ENCODE measurements around the gene CYP1A2.

CYP1A2 gene

DNA sequence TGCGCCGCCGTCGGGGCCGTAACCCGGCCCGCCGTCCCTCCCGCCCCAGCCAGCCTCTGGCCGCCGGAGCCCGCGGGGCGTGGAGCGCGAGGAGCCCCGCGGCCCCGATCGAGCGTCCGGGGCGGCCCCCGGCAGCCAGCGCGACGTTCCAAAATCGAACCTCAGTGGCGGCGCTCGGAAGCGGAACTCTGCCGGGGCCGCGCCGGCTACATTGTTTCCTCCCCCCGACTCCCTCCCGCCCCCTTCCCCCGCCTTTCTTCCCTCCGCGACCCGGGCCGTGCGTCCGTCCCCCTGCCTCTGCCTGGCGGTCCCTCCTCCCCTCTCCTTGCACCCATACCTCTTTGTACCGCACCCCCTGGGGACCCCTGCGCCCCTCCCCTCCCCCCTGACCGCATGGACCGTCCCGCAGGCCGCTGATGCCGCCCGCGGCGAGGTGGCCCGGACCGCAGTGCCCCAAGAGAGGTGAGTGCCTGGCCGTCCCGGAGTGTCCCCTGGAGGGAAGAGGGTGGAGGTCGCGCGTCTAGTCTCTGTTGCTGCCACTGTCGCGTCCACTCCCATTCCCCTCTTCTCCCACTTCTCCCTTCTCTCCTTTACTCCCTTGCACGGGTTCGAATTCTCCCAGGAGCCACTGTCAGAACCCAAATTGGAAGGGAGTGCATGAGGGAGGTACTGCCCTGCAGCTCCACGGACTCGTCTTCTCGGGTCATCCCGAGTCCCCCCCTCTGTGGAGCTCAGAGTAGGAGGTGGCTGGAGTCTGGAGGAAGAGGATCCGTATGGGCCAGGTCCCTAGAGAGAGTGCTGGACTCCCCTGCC is 33.8 kb downstream of the CYP1A2 start:
- H3K27ac ChIP-seq: peak overlapping the region; percentile 79
- no peak for TF ChIP-seq ZFX (IDR thresholded peaks at IDR 0.05; ENCODE audit: borderline replicate concordance)
- TF ChIP-seq, protein P1, sequence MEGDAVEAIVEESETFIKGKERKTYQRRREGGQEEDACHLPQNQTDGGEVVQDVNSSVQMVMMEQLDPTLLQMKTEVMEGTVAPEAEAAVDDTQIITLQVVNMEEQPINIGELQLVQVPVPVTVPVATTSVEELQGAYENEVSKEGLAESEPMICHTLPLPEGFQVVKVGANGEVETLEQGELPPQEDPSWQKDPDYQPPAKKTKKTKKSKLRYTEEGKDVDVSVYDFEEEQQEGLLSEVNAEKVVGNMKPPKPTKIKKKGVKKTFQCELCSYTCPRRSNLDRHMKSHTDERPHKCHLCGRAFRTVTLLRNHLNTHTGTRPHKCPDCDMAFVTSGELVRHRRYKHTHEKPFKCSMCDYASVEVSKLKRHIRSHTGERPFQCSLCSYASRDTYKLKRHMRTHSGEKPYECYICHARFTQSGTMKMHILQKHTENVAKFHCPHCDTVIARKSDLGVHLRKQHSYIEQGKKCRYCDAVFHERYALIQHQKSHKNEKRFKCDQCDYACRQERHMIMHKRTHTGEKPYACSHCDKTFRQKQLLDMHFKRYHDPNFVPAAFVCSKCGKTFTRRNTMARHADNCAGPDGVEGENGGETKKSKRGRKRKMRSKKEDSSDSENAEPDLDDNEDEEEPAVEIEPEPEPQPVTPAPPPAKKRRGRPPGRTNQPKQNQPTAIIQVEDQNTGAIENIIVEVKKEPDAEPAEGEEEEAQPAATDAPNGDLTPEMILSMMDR (IDR thresholded peaks at IDR 0.05): no peak

DNA sequence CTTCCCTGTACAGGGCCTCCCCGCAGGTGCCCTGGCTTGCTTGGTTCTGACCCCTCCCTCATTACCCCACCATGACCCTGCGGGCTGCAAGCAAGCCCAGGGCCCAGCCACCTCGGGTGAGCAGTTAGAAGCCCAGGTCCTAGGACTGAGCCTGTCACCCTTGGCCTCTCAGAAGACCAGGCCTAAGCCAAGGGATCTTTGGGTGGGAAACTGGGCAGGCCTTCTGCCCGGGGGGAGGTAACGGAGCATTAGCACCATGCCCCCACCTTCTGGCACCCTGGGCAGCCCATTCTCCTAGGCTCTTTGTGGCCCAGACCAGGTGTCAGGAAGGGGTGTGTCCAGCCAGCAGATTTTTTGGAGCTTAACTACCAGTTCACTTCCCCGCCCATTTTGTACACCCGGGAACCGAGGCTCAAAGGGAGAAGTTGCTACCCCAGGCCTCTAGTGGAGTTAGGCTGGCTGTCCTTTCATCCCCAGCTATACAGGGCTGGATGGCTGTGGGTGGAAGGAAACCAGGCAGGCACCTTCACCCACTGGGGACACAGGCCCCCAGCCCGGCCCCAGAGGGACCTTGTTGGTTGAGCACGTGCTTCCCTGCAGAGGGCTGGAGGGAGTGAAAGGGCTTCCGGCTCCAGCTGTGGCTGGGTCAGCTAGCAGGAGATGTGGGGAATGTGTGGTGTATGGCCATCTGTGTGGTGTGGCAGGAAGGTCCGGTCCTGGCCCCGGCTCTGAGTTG is 34.6 kb downstream of the CYP1A2 start:
- TF ChIP-seq, protein P1 (IDR thresholded peaks at IDR 0.05): no peak
- no peak for TF ChIP-seq ZFX (IDR thresholded peaks at IDR 0.05; ENCODE audit: borderline replicate concordance)
- H3K27ac ChIP-seq: peak overlapping the region; percentile 79

DNA sequence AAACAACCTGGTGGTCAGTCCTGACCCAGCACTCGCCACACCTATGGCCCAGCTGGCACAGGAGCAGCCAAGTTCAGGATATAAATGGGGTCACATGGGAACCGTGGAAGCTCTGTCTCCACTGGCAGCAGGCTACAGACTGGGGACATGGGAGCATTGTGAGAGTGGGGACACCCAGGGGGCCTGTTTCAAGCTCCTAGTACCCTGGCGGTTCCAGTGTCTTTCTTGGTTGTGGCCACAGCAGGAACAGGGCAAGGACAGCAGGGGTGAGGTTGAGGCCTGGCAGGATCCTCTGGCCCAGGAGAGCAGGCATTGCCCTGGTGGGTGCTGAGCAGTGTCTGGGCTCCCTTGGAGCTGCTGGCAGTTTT is 35.1 kb downstream of the CYP1A2 start:
- H3K27ac ChIP-seq: peak overlapping the region; percentile 79
- TF ChIP-seq, protein P1 (IDR thresholded peaks at IDR 0.05): no peak
- no peak for TF ChIP-seq ZFX (IDR thresholded peaks at IDR 0.05; ENCODE audit: borderline replicate concordance)

DNA sequence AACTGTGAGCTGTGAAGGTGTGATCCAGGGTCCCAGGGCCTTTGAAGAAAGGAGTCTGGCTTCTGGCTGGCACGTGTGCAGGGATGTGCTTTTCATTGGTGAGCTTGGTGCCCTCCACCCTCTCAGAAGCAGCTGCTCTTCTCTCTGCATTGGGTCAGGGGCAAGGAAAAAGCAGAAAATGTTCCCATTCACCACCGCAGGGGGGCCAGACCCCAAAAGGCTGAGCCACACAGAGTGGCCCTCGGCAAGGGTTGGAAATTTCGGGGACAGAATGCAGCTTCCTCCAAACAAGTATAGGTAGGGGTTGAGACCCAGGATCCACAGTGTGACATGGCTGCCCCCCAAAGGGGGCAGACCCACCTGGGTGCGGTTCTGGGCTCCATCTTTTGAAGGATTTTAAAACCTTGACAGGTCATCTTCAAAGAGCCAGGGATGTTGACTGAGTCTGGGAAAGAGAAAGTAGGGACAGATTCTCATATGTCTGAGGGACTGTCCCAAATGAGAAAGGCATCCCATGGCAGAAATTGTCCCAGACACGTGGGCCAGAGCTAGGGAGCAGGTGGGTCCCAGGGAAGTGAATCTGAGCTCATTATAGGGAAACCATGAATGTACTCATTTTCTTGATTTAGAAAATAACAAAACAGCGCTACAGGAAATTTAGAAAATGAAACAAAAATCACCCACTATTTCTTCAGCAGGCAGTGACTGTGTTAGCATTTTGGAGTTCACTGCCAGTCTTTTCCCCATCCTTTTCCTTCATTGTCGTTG is 36.0 kb downstream of the CYP1A2 start:
- TF ChIP-seq, protein P1 (IDR thresholded peaks at IDR 0.05): no peak
- TF ChIP-seq ZFX (IDR thresholded peaks at IDR 0.05; ENCODE audit: borderline replicate concordance): no peak
- H3K27ac ChIP-seq: 0 out of 2 replicates have a peak overlapping the region, but pooled peaks have one; percentile 7

DNA sequence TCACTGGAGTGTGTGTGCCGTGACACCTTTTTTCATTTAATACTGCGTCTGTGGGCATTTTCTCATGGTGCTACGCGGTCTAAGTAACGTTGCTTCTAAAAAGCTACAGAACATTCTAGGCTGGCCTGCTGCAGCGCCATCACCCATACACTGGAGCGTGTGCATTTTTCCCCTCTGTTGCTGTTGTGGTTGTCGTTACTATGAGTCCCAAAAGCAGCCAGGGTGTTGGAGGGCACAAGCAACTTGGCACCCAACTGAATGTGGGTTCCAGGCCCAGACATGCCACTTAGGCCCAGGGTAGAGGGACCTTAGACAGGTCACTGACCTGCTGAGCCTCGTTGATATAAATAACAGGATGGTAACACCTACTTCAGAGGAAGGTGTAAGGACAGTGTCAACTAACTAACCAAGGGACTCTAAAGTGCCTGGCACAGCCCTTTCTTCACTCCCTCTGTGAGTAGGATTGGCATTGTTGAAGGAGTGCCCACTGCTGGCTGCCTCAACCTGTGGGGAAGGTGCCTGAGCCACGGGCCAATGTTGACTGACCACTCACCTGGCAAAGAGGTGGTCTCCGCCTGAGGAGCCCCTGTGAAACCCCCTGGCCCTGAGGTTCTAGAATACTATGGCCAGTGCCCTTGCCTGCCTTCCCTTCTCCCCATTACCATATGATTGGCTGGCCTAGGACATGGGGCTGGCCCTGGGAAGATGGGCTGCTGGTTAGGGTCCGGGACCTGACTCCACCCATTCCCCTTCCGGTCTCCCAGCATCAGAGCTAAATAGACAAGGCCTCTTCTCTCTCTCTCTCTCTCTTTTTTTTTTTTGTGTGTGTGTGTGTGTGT is 36.8 kb downstream of the CYP1A2 start:
- TF ChIP-seq ZFX (IDR thresholded peaks at IDR 0.05; ENCODE audit: borderline replicate concordance): no peak
- TF ChIP-seq, protein P1 (IDR thresholded peaks at IDR 0.05): no peak
- H3K27ac ChIP-seq: no peak overlapping the region

DNA sequence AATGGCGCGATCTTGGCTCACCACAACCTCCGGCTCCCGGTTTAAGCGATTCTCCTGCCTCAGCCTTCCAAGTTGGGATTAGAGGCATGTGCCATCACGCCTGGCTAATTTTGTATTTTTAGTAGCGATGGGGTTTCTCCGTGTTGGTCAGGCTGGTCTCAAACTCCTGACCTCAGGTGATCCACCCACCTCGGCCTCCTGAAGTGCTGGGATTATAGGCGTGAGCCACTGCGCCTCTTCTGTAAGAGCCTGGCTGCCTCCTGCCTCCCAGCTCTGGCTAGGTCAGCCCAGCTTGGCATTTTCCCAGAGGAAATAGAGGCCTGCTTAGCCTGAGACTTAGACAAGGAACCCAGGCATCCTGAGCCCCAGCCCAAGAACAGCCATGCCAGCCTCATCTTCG is 37.4 kb downstream of the CYP1A2 start:
- peak overlapping the region; percentile 77; the same call in 1 of the 2 replicates for H3K27ac ChIP-seq
